Measurements from ENCODE around the gene ORC5. TPM values are rescaled to one million over a fixed set of nuclear protein-coding genes. Genes with fewer than 3 reads are reported as not detected.

ORC5 gene
- total RNA-seq, 1 experiment from 2014 or later, result 37.0 TPM

DNA sequence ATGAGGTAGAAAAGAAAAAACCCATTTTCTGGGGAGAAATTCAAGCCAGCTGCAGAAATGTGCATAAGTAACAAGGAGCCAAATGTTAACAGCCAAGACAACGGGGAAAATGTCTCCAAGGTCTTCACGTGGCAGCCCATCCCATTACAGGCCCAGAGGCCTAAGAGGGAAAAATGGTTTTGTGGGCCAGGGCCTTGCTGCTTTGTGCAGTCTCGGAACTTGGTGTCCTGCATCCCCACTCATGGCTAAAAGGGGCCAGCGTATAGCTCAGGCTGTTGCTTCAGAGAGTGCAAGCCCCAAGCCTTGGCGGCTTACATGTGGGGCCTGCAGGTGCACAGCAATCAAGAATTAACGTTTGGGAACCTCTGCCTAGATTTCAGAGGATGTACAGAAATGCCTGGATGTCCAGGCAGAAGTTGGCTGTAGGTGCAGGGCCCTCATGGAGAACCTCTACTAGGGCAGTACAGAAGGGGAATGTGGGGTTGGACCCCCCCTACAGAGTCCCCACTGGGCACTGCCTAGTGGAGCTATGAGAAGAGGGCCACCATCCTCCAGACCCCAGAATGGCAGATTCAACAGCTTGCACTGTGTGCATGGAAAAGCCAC lies 9.0 kb downstream of the ORC5 start:
- Histone ChIP-seq H3K36me3 (ENCODE audit: control insufficient read depth, insufficient read depth, low read length) (peaks cover 8% of the 10 kb centered on the region), H3K27me3 (replicated peaks; ENCODE audit: control insufficient read depth, insufficient read depth, low read length) (no peaks in the 10 kb centered on the region), H3K9me3 (peaks cover 13% of the 10 kb centered on the region), H3K4me1 (no peaks in the 10 kb centered on the region), H3K4me3 (ENCODE audit: low read depth, low read length) (no peak overlapping the region)
- ChIA-PET POLR2A (no interaction called here), CTCF (no interaction called here)
- DNase-seq, result no peak
- Mint-ChIP-seq H3K4me1 (ENCODE audit: low read depth, unreplicated experiment) (no peaks in the 10 kb centered on the region), H3K27me3 (ENCODE audit: insufficient read depth, unreplicated experiment) (no peaks in the 10 kb centered on the region), H3K27ac (ENCODE audit: unreplicated experiment) (no peak overlapping the region), H3K4me3 (ENCODE audit: unreplicated experiment) (no peak overlapping the region), H3K9me3 (ENCODE audit: unreplicated experiment) (peaks cover 15% of the 10 kb centered on the region), H3K36me3 (ENCODE audit: insufficient read depth, unreplicated experiment) (peaks cover 59% of the 10 kb centered on the region)
- intact Hi-C loops (cut with micrococcal nuclease; ENCODE audit: unreplicated experiment), result no loop called here
- TF ChIP-seq, protein P1, sequence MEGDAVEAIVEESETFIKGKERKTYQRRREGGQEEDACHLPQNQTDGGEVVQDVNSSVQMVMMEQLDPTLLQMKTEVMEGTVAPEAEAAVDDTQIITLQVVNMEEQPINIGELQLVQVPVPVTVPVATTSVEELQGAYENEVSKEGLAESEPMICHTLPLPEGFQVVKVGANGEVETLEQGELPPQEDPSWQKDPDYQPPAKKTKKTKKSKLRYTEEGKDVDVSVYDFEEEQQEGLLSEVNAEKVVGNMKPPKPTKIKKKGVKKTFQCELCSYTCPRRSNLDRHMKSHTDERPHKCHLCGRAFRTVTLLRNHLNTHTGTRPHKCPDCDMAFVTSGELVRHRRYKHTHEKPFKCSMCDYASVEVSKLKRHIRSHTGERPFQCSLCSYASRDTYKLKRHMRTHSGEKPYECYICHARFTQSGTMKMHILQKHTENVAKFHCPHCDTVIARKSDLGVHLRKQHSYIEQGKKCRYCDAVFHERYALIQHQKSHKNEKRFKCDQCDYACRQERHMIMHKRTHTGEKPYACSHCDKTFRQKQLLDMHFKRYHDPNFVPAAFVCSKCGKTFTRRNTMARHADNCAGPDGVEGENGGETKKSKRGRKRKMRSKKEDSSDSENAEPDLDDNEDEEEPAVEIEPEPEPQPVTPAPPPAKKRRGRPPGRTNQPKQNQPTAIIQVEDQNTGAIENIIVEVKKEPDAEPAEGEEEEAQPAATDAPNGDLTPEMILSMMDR (IDR thresholded peaks at IDR 0.05; ENCODE audit: insufficient read depth in 1 of 2, low read depth in 1 of 2, low read length in 1 of 2, severe bottlenecking in 1 of 2, unreplicated experiment in 1 of 2), result no peak
- BruUV-seq (replicated peaks), result no TSS peak

DNA sequence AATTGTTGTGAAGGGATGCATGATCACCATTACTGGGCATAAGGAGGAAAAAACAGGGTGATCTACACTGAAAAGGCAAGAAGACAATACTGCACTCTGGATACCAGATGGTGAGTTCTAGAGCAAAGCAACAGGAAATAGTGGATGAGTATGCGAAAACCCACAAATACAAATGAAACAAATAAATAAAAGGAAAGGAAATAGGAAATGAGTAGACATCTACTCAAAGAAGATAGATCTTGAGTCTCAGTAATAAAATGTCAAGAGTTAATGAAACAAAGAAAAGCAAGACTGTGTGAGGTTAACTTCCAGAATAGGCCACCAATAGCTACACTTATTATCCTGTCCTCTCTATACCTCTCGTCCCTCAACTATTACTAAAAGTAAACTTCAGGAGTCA lies 11.7 kb downstream of the ORC5 start:
- H3K27me3 Mint-ChIP-seq (ENCODE audit: insufficient read depth, unreplicated experiment), result no peaks in the 10 kb centered on the region

DNA sequence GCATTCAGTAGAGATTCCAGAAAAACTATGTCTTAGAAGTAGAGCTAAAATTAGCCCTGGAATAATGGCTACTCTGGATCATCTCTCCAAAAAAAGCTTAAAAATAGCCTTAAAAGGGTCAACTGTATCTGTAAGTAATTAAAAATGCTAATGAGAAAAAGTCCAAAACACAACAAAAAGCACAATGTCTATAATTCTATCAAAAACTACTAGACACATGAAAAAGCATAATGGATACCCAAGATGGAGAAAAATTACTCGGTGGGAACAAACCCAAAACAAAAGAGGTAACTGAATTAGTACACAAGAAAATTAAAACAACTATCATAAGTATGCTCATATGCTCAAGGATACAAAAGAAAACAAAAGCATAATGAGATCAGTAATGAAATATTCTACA lies 15.4 kb downstream of the ORC5 start:
- no peak overlapping the region for H3K4me3 Mint-ChIP-seq (ENCODE audit: unreplicated experiment)
- H3K36me3 Mint-ChIP-seq (ENCODE audit: insufficient read depth, unreplicated experiment), result peaks cover 36% of the 10 kb centered on the region
- Histone ChIP-seq H3K27me3 (replicated peaks; ENCODE audit: control insufficient read depth, insufficient read depth, low read length) (no peaks in the 10 kb centered on the region), H3K36me3 (ENCODE audit: control insufficient read depth, insufficient read depth, low read length) (peaks cover 1% of the 10 kb centered on the region), H3K9me3 (no peaks in the 10 kb centered on the region), H3K4me3 (ENCODE audit: low read depth, low read length) (no peak overlapping the region), H3K4me1 (no peaks in the 10 kb centered on the region)
- POLR2A ChIA-PET, result no interaction called here
- BruUV-seq (replicated peaks), result no TSS peak
- DNase-seq, result no peak
- CTCF ChIA-PET, result no interaction called here
- no peak overlapping the region for H3K27ac Mint-ChIP-seq (ENCODE audit: unreplicated experiment)
- TF ChIP-seq, protein P1 (IDR thresholded peaks at IDR 0.05; ENCODE audit: insufficient read depth in 1 of 2, low read depth in 1 of 2, low read length in 1 of 2, severe bottlenecking in 1 of 2, unreplicated experiment in 1 of 2), result no peak
- intact Hi-C loops (cut with micrococcal nuclease; ENCODE audit: unreplicated experiment), result no loop called here
- H3K27me3 Mint-ChIP-seq (ENCODE audit: insufficient read depth, unreplicated experiment), result no peaks in the 10 kb centered on the region
- no peaks in the 10 kb centered on the region for H3K4me1 Mint-ChIP-seq (ENCODE audit: low read depth, unreplicated experiment)
- no peaks in the 10 kb centered on the region for H3K9me3 Mint-ChIP-seq (ENCODE audit: unreplicated experiment)

More for the DNA sequence above, 11.7 kb downstream of the ORC5 start:
- H3K4me1 Mint-ChIP-seq (ENCODE audit: low read depth, unreplicated experiment), result no peaks in the 10 kb centered on the region
- H3K9me3 Mint-ChIP-seq (ENCODE audit: unreplicated experiment), result peaks cover 15% of the 10 kb centered on the region
- TF ChIP-seq, protein P1 (IDR thresholded peaks at IDR 0.05; ENCODE audit: insufficient read depth in 1 of 2, low read depth in 1 of 2, low read length in 1 of 2, severe bottlenecking in 1 of 2, unreplicated experiment in 1 of 2), result no peak
- no peak overlapping the region for H3K4me3 ChIP-seq (ENCODE audit: low read depth, low read length)
- no peaks in the 10 kb centered on the region for H3K4me1 ChIP-seq
- H3K27ac Mint-ChIP-seq (ENCODE audit: unreplicated experiment), result no peak overlapping the region
- BruUV-seq (replicated peaks), result no TSS peak
- intact Hi-C loops (cut with micrococcal nuclease; ENCODE audit: unreplicated experiment), result no loop called here
- peaks cover 13% of the 10 kb centered on the region for H3K9me3 ChIP-seq
- H3K4me3 Mint-ChIP-seq (ENCODE audit: unreplicated experiment), result no peak overlapping the region
- peaks cover 51% of the 10 kb centered on the region for H3K36me3 Mint-ChIP-seq (ENCODE audit: insufficient read depth, unreplicated experiment)
- no peak for DNase-seq
- no peaks in the 10 kb centered on the region for H3K27me3 ChIP-seq (replicated peaks; ENCODE audit: control insufficient read depth, insufficient read depth, low read length)
- peaks cover 6% of the 10 kb centered on the region for H3K36me3 ChIP-seq (ENCODE audit: control insufficient read depth, insufficient read depth, low read length)
- ChIA-PET CTCF (no interaction called here), POLR2A (no interaction called here)
